Activated CD4-positive, alpha-beta T cell treated with anti-CD3 and anti-CD28 coated beads for 1 hour (primary cell): Measurements from ENCODE around the gene FERMT3.
"Not testable (repeated sequence)": the region's sequence is repeated elsewhere in the genome, so short reads cannot be mapped to it uniquely, and the experiment has no call there.

Experiments
- DNase-seq: peaks from one replicate; pipeline ENCODE4 v3.0.0-alpha.2; 2020

FERMT3 gene

GRCh38 chr11:64237484-64237951 lies 31.0 kb downstream of the FERMT3 start:
- no peak for DNase-seq

GRCh38 chr11:64238076-64238475 lies 31.6 kb downstream of the FERMT3 start:
- no peak for DNase-seq

- DNase-seq, result no peak
These were observed 32.5 kb downstream of the FERMT3 start for GRCh38 chr11:64238999-64239398.

DNA sequence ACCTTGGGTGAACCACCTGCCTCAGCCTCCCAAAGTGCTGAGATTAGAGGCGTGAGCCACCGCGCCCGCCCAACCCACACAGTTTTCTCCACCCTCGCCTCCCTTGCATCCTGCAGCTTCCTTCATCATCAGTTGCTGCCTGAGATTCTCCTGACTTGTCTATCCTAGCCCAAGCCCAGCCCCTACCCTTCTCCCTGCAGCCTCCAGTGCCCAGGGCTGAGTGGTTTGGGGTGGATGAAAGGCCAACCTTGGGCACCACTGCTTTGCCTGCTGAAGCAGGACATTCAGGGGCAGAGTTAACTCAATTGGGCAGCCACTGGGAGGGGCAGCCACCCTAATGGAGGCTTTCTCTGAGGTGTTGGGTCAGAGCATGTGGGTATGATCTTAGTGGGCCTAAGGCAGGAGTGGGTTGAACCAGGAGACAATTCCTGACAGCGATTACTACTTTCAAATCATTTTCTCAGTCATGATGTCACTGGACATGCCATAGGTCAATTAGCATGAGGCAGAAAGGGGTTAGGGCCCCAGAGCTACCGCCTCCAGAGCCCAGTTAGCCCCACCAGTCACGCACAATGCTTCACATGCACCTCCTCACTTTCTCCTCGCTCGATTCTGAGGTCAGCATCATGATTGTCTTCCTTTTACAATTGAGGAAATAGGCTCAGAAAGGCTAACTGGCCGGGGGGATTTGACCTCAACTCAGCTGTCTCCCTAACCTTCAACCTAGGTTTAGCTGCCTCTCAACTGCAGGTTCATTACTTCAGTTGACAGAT lies 33.3 kb downstream of the FERMT3 start:
- no peak for DNase-seq

- DNase-seq, result peak; percentile 98
These were observed 34.1 kb downstream of the FERMT3 start, which contains the start of gene FKBP2 for GRCh38 chr11:64240435-64241240. Gene FKBP2, plus strand, starts transcription at chr11:64241095. Its CDS starts 1,293 bp downstream, at chr11:64242388.

- peak; percentile 100 for DNase-seq
These were observed 34.6 kb downstream of the FERMT3 start for GRCh38 chr11:64241241-64241490.

DNA sequence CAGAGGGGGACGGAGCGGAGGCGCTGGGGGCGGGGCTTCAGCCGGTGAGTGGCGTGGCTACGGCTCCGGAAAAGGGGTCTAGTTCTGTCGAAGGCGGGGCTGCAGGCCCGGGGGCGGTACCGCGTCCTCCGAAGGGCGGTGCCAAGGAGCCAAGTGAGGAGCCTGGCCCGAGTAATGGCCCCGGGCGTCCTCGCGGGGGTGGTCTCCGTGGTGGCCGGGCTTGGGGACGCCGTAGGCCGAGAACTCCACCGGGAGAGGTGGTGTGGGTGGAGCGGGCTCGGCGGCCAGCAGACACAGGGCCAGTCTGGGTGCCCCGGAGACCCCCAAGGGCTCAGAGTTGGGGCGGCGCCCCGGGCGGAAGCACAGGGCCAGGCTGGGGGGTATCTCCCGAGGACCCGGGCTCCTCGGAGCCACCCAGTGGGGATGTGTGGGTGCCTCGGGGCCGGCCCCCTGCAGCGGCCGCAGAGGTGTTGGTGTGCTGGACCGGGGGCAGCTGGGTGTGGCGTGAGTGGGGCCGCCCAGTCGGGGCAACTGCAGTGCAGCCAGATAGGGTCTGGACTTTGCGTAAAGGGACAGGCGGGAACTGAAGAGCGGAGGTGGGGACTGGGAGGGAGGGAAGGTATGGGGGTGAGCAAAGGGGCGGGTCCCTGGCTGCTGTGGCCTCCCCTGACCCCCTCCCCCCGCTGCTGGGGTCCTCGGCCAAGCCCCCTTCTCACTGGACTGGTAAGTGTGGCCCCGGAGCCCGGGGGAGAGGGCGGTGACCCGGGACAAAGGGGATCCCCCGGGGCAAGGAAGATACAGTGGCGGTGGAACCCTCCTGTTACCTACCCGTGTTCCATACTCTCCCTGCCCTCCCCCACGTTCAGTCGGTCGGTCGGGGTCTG lies 35.2 kb downstream of the FERMT3 start:
- DNase-seq, result no peak

GRCh38 chr11:64243236-64243854 lies 36.8 kb downstream of the FERMT3 start:
- no peak for DNase-seq

DNA sequence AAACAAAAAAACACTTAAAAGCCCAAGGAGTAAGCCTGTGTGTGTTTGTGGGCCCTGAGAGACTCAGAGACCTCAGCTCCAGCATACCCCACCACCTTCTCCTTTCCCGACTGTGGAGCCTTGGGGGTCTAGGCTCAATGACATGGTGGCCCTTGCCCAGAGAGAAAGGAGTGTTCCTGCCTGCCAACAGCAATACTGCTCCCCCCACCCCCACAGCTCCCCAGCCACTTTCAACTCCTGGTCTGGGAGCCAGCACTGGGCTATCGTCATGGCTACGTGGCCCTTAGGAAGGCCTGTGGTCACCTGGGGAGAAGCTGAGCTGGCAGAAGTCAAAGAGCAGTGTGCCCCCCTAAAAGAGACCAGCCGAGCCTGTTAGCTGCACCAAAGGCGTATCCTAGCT lies 37.6 kb downstream of the FERMT3 start:
- no peak for DNase-seq

GRCh38 chr11:64244966-64245365 lies 38.4 kb downstream of the FERMT3 start:
- no peak for DNase-seq

DNA sequence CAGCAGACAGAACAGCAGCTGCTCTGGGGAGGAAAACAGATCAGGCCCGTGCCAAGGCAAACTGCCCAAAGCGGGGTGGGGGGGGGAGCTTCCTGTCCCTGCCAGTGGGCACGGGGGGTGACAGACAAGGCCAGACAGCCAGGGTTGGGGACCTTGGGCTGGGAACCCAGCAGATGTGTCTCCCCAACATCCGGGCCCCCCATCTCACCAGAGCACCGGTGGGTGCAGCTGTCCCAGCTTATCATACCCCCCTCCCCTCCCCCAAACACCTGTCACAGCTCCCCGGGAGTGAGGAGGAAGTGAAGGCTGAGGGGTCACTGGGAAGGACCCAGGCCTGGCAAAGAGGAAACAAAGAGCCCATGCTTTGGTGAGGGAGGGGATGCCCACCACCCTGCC lies 38.9 kb downstream of the FERMT3 start:
- peak; percentile 19 for DNase-seq

DNA sequence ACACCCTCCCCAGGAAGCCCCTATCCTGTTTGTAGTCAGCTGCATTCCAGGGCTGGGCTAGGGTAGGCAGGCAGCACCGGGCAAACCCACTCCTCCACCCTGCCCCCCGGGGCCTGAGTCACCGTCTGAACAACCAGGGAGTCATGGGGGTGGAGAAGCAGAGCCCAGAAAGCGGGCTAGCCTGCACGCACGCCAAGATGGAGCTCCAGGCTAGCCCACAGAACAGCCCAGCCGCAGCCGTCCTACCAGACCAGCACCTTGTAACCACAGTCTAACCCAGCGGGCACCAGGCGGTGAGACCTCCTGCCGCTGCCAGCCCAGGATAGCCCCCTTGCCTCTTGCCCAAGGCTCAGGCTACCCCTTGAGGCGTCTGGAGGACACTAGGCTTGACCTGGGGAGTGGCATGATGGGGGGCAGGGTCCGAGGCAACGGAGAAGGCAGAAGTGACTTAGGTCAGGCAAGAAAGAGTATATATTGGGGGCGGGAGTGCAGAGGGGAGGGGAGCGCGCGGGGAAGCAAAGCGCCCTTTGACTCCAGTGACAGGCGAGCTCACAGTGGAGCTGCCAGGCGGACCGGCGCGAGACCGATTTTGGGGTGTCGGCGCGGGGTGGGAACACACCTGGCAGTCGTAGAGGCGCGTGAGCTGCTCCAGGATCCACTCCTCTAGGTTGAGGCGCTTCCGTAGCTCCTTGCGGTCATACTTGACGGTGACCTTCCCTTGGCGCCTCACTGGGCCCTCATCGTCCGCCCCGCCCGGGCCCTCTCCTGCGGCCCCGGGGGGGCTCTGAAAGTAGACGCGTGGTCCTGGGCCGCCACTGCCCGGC lies 39.5 kb downstream of the FERMT3 start:
- DNase-seq, result peak; percentile 62

- not testable (repeated sequence) for DNase-seq
These were observed 40.0 kb downstream of the FERMT3 start for GRCh38 chr11:64246621-64246870.

GRCh38 chr11:64246871-64247728 lies 40.6 kb downstream of the FERMT3 start, which contains the start of gene PPP1R14B:
Gene PPP1R14B, minus strand, starts transcription at chr11:64246943. Its CDS starts 270 bp downstream, at chr11:64246673.
- peak; percentile 63 for DNase-seq

- no peak for DNase-seq
These were observed 41.4 kb downstream of the FERMT3 start for GRCh38 chr11:64247729-64248531.

GRCh38 chr11:64248578-64248977 lies 42.1 kb downstream of the FERMT3 start:
- no peak for DNase-seq

DNA sequence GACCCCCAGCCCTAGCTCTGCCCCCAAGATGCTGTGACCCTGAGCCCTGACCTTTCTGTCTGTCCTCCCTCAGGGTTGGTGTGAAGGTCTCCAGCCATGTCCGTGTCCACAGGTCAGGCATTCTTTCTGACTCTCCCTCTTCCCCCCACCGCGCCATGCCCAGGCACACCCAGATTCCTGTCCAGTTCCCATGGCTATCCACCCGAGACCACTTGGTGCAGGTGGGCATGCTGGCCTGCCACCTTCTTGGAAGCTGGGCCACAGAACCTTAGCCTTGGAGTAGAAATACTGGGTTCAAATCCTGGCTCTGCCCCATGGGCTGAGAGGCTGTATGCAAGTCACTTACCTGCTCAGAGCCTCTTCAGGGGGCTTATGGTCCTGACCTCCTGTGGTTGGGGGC lies 42.5 kb downstream of the FERMT3 start:
- DNase-seq, result no peak

DNA sequence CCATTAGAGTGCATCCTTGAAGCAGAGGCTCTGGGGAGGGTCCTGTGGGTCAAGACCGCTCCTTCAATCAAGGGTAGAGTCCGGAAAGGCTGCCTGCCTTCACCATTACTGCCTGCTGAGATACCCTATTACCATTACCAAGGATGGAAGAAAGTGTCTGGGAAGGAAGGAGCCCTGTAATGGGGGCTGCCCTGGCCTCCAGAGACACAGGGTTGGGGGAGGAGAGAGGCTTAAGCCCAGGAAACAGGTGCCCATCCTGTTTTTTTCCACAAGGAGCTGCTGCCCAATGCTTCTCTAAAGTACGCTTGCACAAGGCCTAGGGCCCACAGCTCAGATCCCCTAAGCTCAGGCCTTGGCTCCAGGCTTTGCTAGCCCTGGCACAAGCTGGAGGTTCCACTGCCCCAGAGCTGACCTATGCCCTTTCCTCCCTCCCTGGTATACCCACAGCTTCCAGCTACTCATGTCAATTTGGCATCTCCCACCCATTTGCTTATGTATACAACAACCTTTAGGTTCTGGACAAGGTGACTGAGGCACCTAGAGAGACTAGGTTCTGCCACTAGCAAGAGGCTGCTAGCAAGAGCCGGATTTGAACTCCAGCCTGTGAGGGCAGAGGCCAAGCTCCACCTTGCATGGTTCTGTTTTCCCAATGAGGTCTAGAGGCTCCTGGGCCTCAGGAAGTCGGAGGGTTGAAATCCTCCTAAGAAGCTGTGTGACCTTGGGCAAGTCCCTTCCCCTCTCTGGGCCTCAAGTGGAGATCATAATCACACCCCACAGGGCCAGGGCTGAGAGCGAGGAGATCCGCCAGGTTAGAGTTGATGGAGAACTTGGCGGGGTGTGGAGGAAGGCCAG lies 43.3 kb downstream of the FERMT3 start:
- DNase-seq, result no peak

- DNase-seq, result no peak
These were observed 44.0 kb downstream of the FERMT3 start for GRCh38 chr11:64250415-64251015.
